ENCODE results near the gene DPEP3.
"Not testable (repeated sequence)": the region's sequence is repeated elsewhere in the genome, so short reads cannot be mapped to it uniquely, and the experiment has no call there.

DPEP3 gene, protein sequence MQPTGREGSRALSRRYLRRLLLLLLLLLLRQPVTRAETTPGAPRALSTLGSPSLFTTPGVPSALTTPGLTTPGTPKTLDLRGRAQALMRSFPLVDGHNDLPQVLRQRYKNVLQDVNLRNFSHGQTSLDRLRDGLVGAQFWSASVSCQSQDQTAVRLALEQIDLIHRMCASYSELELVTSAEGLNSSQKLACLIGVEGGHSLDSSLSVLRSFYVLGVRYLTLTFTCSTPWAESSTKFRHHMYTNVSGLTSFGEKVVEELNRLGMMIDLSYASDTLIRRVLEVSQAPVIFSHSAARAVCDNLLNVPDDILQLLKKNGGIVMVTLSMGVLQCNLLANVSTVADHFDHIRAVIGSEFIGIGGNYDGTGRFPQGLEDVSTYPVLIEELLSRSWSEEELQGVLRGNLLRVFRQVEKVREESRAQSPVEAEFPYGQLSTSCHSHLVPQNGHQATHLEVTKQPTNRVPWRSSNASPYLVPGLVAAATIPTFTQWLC

DNA sequence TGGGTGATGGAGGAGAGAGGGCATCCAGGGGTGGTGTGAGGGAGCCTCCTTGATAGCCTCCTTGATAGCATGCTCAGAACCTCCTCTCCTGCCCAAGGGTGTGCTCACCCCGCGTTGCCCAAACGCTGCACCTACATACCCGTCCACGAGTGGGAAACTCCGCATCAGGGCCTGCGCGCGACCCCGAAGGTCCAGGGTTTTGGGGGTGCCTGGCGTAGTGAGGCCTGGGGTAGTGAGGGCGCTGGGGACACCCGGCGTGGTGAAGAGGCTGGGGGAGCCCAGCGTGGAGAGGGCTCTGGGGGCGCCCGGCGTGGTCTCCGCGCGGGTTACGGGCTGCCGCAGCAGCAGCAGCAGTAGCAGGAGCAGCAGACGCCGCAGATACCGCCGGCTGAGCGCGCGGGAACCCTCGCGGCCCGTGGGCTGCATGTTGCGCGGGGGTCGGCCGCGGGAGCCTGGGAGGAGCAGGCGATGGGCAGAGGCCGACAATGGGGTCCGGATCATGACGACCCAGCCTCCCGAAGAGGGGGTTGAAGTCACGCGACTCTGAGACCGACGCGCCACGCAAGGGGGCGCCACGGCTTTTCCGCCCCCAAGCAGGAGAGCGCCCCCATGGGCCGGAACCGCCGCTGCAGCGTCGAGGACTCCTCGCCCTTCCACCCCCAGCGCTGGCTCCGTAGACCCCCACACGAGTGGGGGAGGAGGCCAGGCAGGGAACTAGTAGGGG is at the start of gene DPEP3:
Gene DPEP3, minus strand, starts transcription at position 545 of the 724 bp plus-strand sequence. Its CDS starts 119 bp downstream, at position 426.
- DNase-seq, result no peak

DNA sequence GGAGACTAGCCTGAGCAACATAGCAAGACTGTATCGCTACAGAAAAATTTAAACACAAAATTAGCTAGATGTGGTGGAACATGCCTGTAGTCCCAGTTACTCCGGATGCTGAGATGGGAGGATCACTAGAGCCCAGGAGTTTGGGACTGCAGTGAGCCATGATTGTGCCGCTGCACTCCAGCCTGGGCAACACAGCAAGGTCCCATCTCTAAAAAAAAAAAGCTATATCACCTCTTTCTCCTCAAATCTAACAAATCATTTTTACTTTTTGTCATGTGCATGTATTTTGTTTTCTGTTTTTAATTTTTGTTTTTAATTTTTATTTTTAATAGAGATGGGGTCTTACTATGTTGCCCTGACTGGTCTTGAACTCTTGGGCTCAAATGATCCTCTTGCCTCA is 48.7 kb upstream of the DPEP3 start:
- DNase-seq, result no peak

DNA sequence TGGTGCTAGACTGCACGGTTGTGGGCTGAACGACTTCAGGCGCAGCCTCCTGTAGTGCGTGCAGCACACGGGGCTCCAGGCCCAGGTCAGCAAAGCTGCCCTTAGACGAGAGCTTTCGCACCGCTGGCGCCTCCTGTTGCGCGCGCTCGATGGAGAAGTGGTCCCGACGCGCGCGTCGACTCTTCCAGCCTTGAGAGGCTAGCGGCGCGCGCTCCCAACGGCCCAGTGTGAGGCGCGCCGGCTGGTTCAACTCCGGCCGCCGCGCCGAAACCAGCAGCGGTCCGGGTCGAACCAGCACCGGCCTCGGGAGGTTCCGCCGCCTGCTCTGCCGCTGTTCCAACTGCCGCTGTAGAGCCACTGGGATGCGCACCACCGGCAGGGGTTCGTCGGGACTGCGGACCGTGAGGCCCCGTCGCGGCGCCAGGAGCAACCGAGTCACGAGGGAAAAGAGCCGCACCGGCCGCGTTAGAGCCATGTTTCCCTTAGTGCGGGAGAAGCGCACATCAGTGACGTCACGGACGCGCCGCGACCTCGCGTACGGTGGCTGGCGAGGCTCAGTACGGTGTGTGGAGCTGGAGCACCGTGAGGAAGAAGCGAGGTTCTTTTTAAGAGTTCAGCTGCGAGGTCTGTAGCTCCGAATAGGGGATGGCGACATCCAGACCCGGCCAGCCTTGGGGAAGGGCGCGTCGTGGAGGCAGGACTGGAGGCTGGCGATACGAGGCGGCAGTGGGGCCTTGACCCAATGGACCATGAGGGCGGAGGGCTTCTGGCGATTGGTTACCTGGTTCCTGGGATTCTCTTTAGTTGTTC is 42.6 kb upstream of the DPEP3 start, which contains the start of the genes DDX28 and DUS2:
Gene DDX28, minus strand, starts transcription at position 505 of the 810 bp plus-strand sequence. Its CDS starts 30 bp downstream, at position 475.
Gene DUS2, plus strand, starts transcription at position 557 of the 810 bp plus-strand sequence. CDS start 14,740 bp downstream, outside the sequence.
- peak; percentile 86 for DNase-seq

DNA sequence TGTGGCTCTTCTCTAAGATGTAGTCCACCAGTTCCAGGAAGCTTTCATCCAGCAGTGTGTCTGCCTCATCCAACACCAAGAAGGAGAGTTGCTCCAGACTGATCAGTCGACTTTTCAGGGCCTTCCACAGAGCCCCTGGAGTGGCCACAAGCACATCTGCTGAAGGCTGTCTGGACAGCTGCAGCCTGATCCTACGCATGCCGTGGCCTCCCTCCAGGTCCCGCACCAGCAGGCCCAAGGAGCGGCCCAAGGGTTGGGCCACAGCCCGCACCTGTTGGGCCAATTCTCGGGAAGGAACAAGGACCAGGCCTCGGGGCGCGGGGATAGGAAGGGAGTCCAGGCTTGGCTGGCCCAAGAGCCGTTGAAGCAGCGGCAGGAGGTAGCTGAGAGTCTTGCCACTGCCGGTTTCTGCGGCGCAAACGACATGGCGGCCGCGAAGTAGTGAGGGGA is 42.0 kb upstream of the DPEP3 start:
- DNase-seq, result no peak

DNA sequence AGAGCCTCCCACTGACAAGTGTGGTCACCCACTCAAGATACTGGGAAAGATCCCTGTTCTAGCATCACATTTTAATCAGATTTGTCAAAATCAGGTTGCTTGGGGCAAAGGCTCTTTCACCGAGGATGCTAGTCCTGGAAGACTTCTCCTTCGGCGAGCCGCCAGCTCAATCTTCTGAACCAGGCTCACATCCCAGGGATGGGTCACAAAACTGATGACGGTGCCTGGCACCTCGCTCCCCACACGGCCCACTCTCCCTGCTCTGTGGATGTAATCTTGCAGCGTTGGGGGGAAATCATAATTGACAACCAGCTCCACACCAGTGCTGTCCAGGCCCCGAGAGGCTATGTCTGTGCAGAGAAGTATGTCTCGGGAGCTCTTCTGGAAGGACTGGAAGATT is 41.2 kb upstream of the DPEP3 start:
- no peak for DNase-seq

DNA sequence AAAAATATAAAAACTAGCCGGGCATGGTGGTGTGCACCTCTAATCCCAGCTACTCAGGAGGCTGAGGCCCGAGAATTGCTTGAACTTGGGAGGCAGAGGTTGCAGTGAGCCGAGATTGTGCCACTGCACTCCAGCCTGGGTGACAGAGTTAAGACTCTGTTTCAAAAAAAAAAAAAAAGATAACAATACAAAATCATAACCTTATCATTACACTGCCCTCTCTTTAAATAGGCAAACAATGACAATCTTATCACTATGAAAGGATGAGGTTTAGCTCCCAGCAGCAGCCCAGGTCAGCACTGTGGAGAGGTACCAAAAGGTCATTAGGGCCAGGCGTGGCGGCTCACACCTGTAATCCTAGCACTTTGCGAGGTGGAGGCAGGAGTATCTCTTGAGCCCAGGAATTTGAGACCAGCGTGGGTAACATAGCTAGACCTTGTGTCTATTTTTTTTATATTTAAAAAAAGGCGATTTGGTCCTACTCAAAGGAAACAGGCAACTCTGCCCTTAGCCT is 38.9 kb upstream of the DPEP3 start:
- DNase-seq, result no peak

DNA sequence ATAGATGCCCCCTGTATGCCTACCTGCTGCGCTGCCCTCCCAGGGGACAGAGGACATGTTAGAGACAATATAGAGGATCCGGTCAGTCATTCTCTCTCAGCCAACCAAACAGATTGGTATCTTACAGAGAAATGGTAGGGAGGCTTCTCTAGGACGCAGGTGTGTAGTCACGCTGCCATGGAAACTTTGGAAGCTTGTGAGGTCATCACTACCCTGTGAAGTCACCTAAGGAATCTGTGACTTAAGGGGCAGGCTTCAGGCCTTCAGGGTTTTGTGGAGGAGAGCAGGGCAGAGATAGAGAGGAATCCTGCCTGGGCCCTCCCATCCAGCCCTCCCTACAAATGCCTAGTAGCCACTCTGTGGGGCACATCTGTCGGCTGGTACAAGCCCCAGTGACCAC is 35.4 kb upstream of the DPEP3 start, which contains the start of gene DPEP2NB:
Gene DPEP2NB, minus strand, starts transcription at position 231 of the 400 bp plus-strand sequence. Its CDS starts 141 bp downstream, at position 90.
- no peak for DNase-seq

DNA sequence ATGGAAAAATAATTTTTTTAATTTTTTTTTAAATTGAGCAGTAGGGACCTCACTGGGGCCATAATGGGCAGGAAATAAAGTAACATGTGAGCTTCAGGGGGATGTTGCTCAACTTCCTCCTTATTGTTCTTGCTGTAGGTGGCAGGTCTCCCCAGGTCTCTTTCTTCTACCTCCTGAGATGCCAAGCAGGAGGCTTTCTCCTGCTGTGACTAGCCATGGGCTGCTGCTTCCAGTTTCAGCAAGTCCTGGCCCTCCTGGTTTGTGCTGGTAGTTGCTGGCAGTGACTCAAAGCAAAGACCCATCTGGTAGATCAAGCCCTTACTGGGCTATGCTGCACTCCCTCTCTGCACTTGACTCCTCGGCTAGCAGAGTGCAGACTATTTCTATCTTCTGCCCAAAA is 33.1 kb upstream of the DPEP3 start:
- no peak for DNase-seq

DNA sequence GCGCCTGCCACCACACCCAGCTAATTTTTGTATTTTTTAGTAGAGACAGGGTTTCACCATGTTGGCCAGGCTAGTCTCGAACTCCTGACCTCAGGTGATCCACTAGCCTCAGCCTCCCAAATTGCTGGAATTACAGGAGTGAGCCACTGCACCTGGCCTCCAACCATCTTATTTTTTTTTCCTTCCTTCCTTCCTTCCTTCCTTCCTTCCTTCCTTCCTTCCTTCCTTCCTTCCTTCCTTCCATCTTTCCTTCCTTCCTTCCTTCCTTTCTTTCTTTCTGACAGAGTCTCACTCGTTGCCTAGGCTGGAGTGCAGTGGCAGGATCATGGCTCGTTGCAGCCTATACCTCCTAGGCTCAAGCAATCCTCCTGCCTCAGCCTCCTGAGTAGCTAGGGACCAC is 29.6 kb upstream of the DPEP3 start:
- not testable (repeated sequence) for DNase-seq

DNA sequence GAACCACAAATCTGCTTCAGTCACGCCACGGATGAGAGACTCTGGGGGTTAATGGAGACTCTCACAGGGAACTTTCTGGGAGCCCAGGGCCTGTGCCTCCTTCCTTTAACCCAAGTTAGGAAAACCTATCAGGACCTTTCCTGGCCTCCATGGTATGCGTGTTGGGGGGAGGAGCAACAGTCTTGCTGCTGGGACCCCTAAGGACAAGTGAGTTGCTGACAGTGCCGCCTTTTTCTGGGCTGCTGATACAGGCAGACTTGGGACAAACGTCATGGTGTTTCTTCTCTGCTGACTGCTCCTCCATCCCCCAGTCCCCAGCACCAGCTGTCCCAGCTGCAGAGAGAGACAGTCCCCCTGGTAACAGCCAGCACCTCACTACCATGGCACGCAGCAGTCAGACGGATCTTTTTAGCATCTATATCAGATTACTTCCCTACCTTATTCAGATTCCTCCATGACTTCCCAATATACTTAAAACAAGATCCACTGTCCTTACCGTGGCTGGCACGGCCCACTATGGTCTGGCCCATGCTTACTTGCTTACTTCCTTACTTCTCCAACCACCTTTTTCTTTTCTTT is 28.9 kb upstream of the DPEP3 start:
- DNase-seq, result no peak

DNA sequence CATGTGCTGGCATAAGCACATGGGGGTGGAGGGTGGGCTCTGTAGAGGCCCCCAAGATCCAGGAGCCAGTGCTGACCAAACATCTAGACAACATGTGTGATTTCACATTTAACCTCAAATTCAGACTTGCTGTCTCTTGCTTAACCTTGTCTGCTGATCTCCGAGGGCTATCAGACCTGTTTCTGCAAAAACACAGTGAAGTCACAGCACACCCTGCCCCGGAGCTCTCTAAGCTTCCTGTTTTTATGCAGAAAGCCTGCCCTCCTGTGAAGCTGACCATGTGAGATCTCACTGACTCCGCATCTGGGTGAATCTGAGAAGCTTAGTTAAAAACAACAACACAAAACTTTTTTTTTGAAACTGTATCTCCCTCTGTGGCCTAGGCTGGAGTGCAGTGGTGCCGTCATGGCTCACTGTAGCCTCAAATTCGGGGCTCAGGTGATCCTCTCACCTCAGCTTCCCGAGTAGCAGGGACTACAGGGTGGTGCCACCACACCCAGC is 25.5 kb upstream of the DPEP3 start:
- DNase-seq, result no peak

DNA sequence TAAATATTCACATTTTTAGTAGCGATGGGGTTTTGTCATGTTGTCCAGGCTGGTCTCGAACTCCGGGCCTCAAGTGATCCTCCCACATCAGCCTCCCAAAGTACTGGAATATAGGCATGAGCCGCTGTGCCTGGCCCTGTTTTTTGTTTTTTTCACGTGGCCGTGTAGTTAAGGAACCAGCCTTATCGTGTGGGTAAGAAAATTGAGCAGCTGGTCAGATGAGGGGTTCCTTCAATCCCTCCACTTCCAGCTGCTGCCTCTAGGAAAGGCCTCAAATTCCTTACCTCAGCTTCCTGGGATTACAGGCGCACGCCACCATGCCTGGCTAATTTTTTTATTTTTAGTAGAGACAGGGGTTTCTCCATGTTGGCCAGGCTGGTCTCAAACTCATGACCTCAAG is 24.9 kb upstream of the DPEP3 start:
- DNase-seq, result no peak

DNA sequence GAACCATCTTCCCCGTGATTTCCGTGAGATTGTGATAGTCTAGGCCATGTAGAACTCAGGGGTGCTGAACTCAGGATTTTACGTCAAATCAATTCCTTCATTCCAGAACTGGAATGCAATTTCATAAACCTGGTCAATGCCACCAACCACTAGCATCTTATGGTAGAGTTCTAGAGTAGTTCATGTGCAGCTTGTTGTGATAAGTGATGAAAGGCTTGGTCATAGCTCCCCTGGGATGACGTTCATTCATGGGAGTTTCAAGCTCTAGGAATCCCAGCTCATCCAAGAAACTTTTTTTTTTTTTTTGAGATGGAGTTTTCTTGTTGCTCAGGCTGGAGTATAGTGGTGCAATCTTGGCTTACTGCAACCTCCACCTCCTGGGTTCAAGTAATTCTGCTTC is 22.7 kb upstream of the DPEP3 start:
- no peak for DNase-seq

DNA sequence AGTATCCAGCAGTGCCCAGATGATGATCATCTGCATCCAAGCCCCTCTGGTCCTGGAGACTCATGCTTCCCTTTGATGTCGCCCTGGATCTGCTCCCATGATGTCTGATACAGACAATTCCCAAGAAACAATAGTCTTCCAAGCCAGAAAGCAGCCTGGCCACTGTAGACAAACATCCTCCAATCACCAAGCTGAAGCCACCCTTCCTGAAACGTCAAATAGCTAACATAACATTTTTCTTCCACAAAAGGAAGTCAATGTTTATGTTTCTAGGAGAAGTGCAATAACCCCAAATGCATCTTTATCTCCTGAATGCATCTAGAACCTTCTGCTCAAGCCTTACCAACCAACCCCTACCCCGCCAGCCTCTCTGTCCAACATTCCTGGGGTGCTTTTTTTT is 20.2 kb upstream of the DPEP3 start:
- DNase-seq, result no peak

DNA sequence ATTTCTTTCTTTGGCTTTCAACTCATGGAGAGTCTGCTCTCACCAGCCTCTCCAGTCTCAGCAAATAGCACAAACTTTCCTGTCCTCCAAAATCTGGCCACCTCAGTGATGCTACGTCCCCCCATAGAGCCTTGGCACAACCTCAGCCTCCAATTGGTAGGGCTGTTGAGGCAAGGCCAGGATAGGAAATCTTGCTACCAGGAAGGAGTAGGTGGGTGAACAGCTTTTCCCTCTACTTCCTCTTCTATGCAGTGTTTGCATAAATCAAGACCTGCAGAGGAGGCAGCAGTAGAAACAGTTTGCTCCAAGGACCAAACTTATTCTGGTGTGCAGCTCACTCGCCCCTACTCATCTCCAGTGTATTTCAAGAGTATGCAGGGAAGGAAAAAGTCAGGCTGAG is 19.7 kb upstream of the DPEP3 start:
- DNase-seq, result no peak

DNA sequence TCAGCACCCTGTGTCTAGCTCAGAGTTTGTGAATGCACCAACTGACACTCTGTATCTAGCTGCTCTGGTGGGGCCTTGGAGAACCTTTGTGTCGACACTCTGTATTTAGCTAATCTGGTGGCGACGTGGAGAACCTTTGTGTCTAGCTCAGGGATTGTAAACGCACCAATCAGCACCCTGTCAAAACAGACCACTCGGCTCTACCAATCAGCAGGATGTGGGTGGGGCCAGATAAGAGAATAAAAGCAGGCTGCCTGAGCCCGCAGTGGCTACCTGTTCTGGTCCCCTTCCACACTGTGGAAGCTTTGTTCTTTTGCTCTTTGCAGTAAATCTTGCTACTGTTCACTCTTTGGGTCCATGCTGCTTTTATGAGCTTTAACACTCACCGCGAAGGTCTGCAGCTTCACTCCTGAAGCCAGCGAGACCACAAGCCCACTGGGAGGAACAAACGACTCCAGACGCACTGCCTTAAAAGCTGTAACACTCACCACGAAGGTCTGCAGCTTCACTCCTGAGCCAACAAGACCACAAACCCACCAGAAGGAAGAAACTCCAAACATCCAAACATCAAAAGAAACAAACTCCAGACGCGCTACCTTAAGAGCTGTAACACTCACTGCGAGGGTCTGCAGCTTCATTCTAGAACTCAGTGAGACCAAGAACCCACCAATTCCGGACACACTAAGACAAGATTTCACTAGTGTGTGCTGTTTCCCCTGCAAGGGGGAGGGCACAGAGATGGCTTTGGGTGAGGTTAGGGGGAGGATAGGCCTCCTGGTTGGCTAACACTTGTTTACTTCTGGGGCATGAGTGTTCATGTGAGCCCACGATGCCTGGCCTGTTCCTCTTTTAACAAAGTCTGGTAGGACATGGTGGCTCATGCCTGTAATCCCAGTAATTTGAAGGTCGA is 18.7 kb upstream of the DPEP3 start, which contains the start of gene DPEP2:
Gene DPEP2, minus strand, starts transcription at position 706 of the 910 bp plus-strand sequence. CDS start 6,272 bp downstream, outside the sequence.
- DNase-seq, result not testable (repeated sequence)

DNA sequence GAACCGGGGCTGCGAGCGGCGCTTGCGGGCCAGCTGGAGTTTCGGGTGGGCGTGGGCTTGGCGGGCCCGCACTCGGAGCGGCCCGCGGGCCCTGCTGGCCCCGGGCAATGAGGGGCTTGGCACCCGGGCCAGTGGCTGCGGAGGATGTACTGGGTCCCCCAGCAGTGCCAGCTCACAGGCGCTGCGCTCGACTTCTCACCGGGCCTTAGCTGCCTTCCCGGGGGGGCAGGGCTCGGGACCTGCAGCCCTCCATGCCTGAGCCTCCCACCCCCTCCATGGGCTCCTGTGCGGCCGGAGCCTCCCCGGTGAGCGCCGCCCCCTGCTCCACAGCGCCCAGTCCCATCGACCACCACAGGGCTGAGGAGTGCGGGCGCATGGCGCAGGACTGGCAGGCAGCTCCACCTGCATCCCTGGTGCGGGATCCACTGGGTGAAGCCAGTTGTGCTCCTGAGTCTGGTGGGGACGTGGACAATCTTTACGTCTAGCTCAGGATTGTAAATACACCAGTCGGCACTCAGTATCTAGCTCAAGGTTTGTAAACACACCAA is 18.0 kb upstream of the DPEP3 start:
- DNase-seq, result not testable (repeated sequence)

DNA sequence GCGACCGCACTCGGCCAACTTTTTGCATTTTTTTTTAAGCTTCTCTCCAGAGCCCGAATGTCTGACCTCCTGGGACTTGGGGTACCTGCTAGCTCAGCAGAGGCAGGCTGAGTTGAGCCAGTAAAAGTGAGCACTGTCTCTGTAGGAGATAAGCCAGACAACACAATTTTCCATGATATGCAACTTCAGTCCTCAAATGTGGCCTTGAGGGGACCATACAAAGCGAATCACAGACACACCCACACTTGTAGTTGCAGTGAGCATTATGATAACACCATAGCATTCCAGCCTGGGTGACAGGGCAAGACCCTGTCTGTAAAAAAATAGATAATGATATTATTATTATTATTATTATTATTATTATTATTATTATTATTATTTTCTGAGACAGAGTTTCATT is 16.4 kb upstream of the DPEP3 start:
- DNase-seq, result no peak

DNA sequence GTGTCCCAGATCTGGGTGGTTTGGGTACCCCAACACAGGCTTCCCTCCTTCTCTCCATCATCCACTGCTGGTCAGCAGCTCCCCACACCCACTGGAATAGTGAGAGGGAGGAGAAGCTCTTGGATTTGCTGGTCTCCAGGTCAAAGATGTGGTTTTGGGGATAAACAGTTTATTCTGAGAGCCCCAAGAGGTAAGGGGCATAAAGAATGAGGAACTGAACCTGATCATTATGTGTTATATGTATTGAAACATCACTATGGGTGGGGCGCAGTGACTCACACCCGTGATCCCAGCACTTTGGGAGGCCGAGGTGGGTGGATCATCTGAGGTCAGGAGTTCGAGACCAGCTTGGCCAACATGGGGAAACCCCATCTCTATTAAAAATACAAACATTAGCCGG is 15.1 kb upstream of the DPEP3 start:
- DNase-seq, result no peak

DNA sequence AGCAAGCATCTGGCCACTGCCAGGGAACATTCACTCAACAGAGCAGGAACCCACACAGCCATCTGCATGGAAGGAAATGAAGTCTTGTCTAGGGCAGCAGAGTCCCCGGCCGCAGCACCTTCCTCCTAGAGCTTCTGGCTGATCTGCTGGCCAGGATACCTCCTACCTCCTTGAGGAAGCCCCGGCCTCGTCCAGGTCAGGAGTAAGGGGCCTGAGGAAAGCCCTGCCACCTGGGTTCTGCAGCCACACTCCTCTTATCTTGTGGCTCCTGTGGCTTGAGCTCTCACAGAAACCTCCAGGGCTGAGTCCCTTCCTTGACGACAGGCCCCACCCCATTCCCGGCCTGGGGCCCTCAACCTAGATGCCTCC is 13.7 kb upstream of the DPEP3 start:
- not testable (repeated sequence) for DNase-seq
